Measurements from ENCODE around the gene MESP2. TPM values are rescaled to one million over a fixed set of nuclear protein-coding genes. Genes with fewer than 3 reads are reported as not detected.

MESP2 gene
- total and polyA plus RNA-seq, 2 of the 13 experiments (the other 11 are each of a cell fraction or from before 2014, with no cell fraction given): not detected

GRCh38 chr15:89827829-89828228 lies 51.7 kb downstream of the MESP2 start (continued):
- TF ChIP-seq PAXIP1 (CRISPR knock-in tag; conservative IDR thresholded peaks at IDR 0.05): no peak
- TF ChIP-seq MZF1 (CRISPR knock-in tag; IDR thresholded peaks at IDR 0.05; ENCODE audit: borderline replicate concordance): no peak
- no peak for TF ChIP-seq ZNF276 (CRISPR knock-in tag; IDR thresholded peaks at IDR 0.05; ENCODE audit: low read depth)
- TF ChIP-seq ARID5B (CRISPR knock-in tag; IDR thresholded peaks at IDR 0.05): no peak
- TF ChIP-seq BATF2 (CRISPR knock-in tag; IDR thresholded peaks at IDR 0.05): no peak
- no peak for TF ChIP-seq ZNF253 (CRISPR knock-in tag; IDR thresholded peaks at IDR 0.05; ENCODE audit: borderline replicate concordance)
- no peak for TF ChIP-seq ZBTB1 (CRISPR knock-in tag; IDR thresholded peaks at IDR 0.05; ENCODE audit: borderline replicate concordance)
- no peak for TF ChIP-seq PITX1 (CRISPR knock-in tag; IDR thresholded peaks at IDR 0.05)
- TF ChIP-seq MXD1 (CRISPR knock-in tag; IDR thresholded peaks at IDR 0.05): peak; percentile 30; the same call in 1 of the 2 replicates
- TF ChIP-seq NFKB2 (CRISPR knock-in tag; IDR thresholded peaks at IDR 0.05; ENCODE audit: borderline replicate concordance): no peak
